Liver (tissue), 3 donors: ENCODE measurements around the gene APBB3.

Experiments used
- ATF3 ChIP-seq: IDR thresholded peaks from 2 replicates; pipeline ENCODE4 v1.6.1; 2016; ENCODE audit warnings: antibody characterized with exemption
- CTCF ChIP-seq: fragments of 150-350 bp; IDR thresholded peaks from 2 replicates; pipeline ENCODE4 v1.5.1; 2017; ENCODE audit warnings: improper control_type of control experiment, low read depth, low read length; ENCODE audit not compliant: missing input control
- EGR1 ChIP-seq, 2 donors: IDR thresholded peaks; 2 replicates each; pipeline ENCODE4 v1.6.1; 2016 to 2018; ENCODE audit warnings: antibody characterized with exemption in 2 of 2, low read depth in 2 of 2
- HNF4G ChIP-seq: IDR thresholded peaks from 2 replicates; pipeline ENCODE4 v1.6.1; 2016; ENCODE audit warnings: antibody characterized with exemption
- JUND ChIP-seq, 2 donors: IDR thresholded peaks; 2 replicates each; pipeline ENCODE4 v1.6.1; 2016; ENCODE audit warnings: antibody characterized with exemption in 2 of 2
- MAX ChIP-seq: IDR thresholded peaks from 2 replicates; pipeline ENCODE4 v1.6.1; 2016; ENCODE audit warnings: antibody characterized with exemption
- RAD21 ChIP-seq, 2 donors: IDR thresholded peaks; 2 replicates each; pipeline ENCODE4 v1.6.1; 2016; ENCODE audit warnings: antibody characterized with exemption in 2 of 2, mild to moderate bottlenecking in 2 of 2
- REST ChIP-seq: IDR thresholded peaks from 2 replicates; pipeline ENCODE4 v1.6.1; 2016; ENCODE audit warnings: antibody characterized with exemption, mild to moderate bottlenecking
- SP1 ChIP-seq: IDR thresholded peaks from 2 replicates; pipeline ENCODE4 v1.6.1; 2018; ENCODE audit warnings: antibody characterized with exemption, mild to moderate bottlenecking
- TAF1 ChIP-seq: conservative IDR thresholded peaks from 2 replicates; pipeline ENCODE4 v1.6.1; 2016; ENCODE audit warnings: antibody characterized with exemption, mild to moderate bottlenecking
- YY1 ChIP-seq: IDR thresholded peaks from 2 replicates; pipeline ENCODE4 v1.6.1; 2016; ENCODE audit warnings: antibody characterized with exemption, mild to moderate bottlenecking
- donor health status: healthy.
- donor health status: healthy.

GRCh38 chr5:140545606-140546005, 18.8 kb downstream of the APBB3 start:
- TF ChIP-seq CTCF, result no peak
- no peak for TF ChIP-seq MAX
- TF ChIP-seq TAF1, result no peak
- no peak for TF ChIP-seq YY1
- TF ChIP-seq ATF3, result no peak
- no peak for TF ChIP-seq JUND (IDR thresholded peaks at IDR 0.05)
- no peak for TF ChIP-seq SP1
- TF ChIP-seq RAD21 (IDR thresholded peaks at IDR 0.05), result no peak
- TF ChIP-seq EGR1 (IDR thresholded peaks at IDR 0.05; ENCODE audit: low read depth in 2 of 2), result no peak
- TF ChIP-seq HNF4G, result no peak
- TF ChIP-seq REST, result no peak
